GM21367 (cell line): ENCODE results near the gene C6orf47.

ENCODE experiments used
- ATAC-seq: cut with Tn5 transposase; IDR thresholded peaks from one replicate; pipeline ENCODE4 v1.9.1; 2021; ENCODE audit not compliant: unreplicated experiment

C6orf47 gene

GRCh38 chr6:31661262-31662123 lies 915 bp upstream of the C6orf47 start:
- no peak for ATAC-seq

- no peak for ATAC-seq
Observed at GRCh38 chr6:31659649-31660380, 763 bp downstream of the C6orf47 start.

GRCh38 chr6:31658983-31659648 lies 1.5 kb downstream of the C6orf47 start:
- no peak for ATAC-seq

GRCh38 chr6:31658158-31658688 lies 2.4 kb downstream of the C6orf47 start:
- no peak for ATAC-seq

GRCh38 chr6:31657406-31658157 lies 3.0 kb downstream of the C6orf47 start:
- ATAC-seq, result no peak

GRCh38 chr6:31655349-31656237 lies 5.0 kb downstream of the C6orf47 start, which contains the start of gene APOM:
TSS of gene APOM (plus strand) at chr6:31655894. CDS start at chr6:31655967, 73 bp downstream.
- ATAC-seq, result no peak

- no peak for ATAC-seq
Observed at GRCh38 chr6:31654574-31655348, 5.8 kb downstream of the C6orf47 start.

GRCh38 chr6:31652925-31653724 lies 7.5 kb downstream of the C6orf47 start:
- peak; percentile 42 for ATAC-seq

GRCh38 chr6:31651602-31652191 lies 8.9 kb downstream of the C6orf47 start:
- ATAC-seq, result peak; percentile 25

GRCh38 chr6:31645325-31645724 lies 15.3 kb downstream of the C6orf47 start:
- no peak for ATAC-seq

GRCh38 chr6:31643818-31644454 lies 16.6 kb downstream of the C6orf47 start:
- no peak for ATAC-seq

GRCh38 chr6:31642798-31643570 lies 17.6 kb downstream of the C6orf47 start:
- ATAC-seq, result no peak

GRCh38 chr6:31641370-31641769 lies 19.2 kb downstream of the C6orf47 start:
- no peak for ATAC-seq

- no peak for ATAC-seq
Observed at GRCh38 chr6:31640612-31641011, 20.0 kb downstream of the C6orf47 start.

- ATAC-seq, result no peak
Observed at GRCh38 chr6:31639449-31639861, 21.1 kb downstream of the C6orf47 start.

- no peak for ATAC-seq
Observed at GRCh38 chr6:31639043-31639442, 21.5 kb downstream of the C6orf47 start.
